WTC11 (cell line): Measurements from ENCODE around the gene POLD4.

Experiments
- FOXK1 ChIP-seq: sonication (generic); formaldehyde crosslinking; IDR thresholded peaks from 2 replicates; pipeline ENCODE4 v1.8.0; 2022; ENCODE audit warnings: mild to moderate bottlenecking, moderate library complexity, missing genetic modification reagents
- MAX ChIP-seq: sonication (generic); formaldehyde crosslinking; IDR thresholded peaks from 2 replicates; pipeline ENCODE4 v1.8.0; 2022; ENCODE audit warnings: mild to moderate bottlenecking, missing genetic modification reagents
- USF2 ChIP-seq: sonication (generic); formaldehyde crosslinking; IDR thresholded peaks from 2 replicates; pipeline ENCODE4 v1.8.1; 2023; ENCODE audit warnings: mild to moderate bottlenecking, missing genetic modification reagents, moderate library complexity
- ZBTB21 ChIP-seq: sonication (generic); formaldehyde crosslinking; IDR thresholded peaks from 2 replicates; pipeline ENCODE4 v1.8.1; 2023; ENCODE audit warnings: mild to moderate bottlenecking, missing genetic modification reagents, borderline replicate concordance
- ZBTB43 ChIP-seq: sonication (generic); formaldehyde crosslinking; IDR thresholded peaks from 2 replicates; pipeline ENCODE4 v1.8.1; 2023; ENCODE audit warnings: mild to moderate bottlenecking, missing genetic modification reagents
- TF ChIP-seq, protein P1 (sequence below): fragments of 200-600 bp; IDR thresholded peaks from 2 replicates; pipeline ENCODE4 v1.8.0; 2022; ENCODE audit warnings: antibody characterized with exemption
- TF ChIP-seq, protein P2 (sequence below): sonication (generic); formaldehyde crosslinking; conservative IDR thresholded peaks from 2 replicates; pipeline ENCODE4 v1.8.1; 2022; ENCODE audit warnings: mild to moderate bottlenecking, missing genetic modification reagents
- TF ChIP-seq, protein P3 (sequence below): sonication (generic); formaldehyde crosslinking; IDR thresholded peaks from 2 replicates; pipeline ENCODE4 v1.8.0; 2022; ENCODE audit warnings: missing genetic modification reagents

GRCh38 chr11:67317205-67317887 is 36.0 kb downstream of the POLD4 start:
- TF ChIP-seq ZBTB43 (CRISPR knock-in tag) (no peak), USF2 (CRISPR knock-in tag) (no peak), MAX (CRISPR knock-in tag) (peak; percentile 59; the same call in 1 of the 2 replicates), ZBTB21 (no peak), FOXK1 (CRISPR knock-in tag) (no peak; the same call in 1 of the 2 replicates)
- TF ChIP-seq, protein P1, sequence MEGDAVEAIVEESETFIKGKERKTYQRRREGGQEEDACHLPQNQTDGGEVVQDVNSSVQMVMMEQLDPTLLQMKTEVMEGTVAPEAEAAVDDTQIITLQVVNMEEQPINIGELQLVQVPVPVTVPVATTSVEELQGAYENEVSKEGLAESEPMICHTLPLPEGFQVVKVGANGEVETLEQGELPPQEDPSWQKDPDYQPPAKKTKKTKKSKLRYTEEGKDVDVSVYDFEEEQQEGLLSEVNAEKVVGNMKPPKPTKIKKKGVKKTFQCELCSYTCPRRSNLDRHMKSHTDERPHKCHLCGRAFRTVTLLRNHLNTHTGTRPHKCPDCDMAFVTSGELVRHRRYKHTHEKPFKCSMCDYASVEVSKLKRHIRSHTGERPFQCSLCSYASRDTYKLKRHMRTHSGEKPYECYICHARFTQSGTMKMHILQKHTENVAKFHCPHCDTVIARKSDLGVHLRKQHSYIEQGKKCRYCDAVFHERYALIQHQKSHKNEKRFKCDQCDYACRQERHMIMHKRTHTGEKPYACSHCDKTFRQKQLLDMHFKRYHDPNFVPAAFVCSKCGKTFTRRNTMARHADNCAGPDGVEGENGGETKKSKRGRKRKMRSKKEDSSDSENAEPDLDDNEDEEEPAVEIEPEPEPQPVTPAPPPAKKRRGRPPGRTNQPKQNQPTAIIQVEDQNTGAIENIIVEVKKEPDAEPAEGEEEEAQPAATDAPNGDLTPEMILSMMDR, result peak; percentile 58
- TF ChIP-seq, protein P2, sequence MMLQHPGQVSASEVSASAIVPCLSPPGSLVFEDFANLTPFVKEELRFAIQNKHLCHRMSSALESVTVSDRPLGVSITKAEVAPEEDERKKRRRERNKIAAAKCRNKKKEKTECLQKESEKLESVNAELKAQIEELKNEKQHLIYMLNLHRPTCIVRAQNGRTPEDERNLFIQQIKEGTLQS, result no peak
- TF ChIP-seq, protein P3, sequence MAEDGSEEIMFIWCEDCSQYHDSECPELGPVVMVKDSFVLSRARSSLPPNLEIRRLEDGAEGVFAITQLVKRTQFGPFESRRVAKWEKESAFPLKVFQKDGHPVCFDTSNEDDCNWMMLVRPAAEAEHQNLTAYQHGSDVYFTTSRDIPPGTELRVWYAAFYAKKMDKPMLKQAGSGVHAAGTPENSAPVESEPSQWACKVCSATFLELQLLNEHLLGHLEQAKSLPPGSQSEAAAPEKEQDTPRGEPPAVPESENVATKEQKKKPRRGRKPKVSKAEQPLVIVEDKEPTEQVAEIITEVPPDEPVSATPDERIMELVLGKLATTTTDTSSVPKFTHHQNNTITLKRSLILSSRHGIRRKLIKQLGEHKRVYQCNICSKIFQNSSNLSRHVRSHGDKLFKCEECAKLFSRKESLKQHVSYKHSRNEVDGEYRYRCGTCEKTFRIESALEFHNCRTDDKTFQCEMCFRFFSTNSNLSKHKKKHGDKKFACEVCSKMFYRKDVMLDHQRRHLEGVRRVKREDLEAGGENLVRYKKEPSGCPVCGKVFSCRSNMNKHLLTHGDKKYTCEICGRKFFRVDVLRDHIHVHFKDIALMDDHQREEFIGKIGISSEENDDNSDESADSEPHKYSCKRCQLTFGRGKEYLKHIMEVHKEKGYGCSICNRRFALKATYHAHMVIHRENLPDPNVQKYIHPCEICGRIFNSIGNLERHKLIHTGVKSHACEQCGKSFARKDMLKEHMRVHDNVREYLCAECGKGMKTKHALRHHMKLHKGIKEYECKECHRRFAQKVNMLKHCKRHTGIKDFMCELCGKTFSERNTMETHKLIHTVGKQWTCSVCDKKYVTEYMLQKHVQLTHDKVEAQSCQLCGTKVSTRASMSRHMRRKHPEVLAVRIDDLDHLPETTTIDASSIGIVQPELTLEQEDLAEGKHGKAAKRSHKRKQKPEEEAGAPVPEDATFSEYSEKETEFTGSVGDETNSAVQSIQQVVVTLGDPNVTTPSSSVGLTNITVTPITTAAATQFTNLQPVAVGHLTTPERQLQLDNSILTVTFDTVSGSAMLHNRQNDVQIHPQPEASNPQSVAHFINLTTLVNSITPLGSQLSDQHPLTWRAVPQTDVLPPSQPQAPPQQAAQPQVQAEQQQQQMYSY (CRISPR knock-in tag), result no peak
